GM19395 (cell line): ENCODE results near the gene MRRF.
"Not testable (repeated sequence)": the region's sequence is repeated elsewhere in the genome, so short reads cannot be mapped to it uniquely, and the experiment has no call there.

Experiments used
- ATAC-seq: cut with Tn5 transposase; IDR thresholded peaks from one replicate; pipeline ENCODE4 v1.9.1; 2021; ENCODE audit warnings: mild to moderate bottlenecking, moderate library complexity; ENCODE audit not compliant: unreplicated experiment

Gene MRRF

DNA sequence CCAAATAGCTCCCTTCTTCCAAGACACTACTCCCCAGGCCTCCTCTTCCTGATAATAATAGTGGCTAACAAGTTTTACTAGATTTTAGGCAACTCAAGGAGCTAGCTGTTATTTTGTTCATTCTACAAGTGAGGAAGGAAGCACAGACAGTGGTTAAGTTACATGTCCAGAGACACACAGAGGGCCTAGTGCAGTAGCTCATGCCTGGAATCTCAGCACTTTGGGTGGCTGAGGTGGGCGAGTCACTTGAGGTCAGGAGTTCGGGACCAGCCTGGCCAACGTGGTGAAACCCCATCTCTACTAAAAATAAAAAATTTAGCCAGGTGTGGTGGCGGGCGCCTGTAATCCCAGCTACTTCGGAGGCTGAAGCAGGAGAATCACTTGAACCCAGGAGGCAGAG is 65.8 kb downstream of the MRRF start:
- not testable (repeated sequence) for ATAC-seq

DNA sequence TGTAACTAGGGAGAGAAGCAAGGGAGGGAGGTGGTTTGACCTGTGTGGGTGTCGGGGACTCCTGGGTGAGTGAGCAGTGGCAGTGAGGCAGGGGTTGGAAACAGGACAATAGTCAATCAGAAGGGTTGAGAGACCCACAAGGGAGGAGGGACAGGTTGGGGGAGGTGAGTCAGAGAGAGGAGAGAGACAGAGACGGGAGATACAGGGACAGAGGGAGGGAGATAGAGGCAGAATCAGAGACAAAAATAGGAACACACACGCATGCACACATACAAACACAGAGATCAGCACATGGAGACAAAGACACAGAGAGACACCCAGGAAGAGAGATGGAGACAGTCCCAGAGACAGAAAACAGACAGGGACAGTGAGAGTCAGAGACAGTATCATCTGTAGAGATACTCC is 66.8 kb downstream of the MRRF start:
- ATAC-seq, result no peak

DNA sequence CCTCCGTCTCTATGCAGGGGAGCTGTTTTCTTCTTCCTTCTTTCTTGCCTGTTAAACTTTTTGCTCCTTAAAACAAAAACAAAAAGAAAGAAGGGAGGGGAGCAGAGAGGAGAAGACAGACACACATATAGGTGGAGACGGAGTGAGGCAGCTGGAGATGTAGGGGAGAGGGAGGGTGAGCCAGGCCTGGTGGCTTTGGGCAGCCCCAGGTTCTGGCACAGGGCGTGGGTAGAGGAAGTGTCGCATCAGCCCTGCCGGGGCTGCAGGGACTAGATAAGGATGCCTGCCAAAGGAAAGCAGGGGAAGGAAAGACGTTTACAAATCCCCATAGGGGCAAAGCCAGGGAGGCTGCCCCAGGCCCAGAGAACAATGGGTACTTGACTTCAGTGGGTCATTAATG is 67.4 kb downstream of the MRRF start:
- ATAC-seq, result no peak

DNA sequence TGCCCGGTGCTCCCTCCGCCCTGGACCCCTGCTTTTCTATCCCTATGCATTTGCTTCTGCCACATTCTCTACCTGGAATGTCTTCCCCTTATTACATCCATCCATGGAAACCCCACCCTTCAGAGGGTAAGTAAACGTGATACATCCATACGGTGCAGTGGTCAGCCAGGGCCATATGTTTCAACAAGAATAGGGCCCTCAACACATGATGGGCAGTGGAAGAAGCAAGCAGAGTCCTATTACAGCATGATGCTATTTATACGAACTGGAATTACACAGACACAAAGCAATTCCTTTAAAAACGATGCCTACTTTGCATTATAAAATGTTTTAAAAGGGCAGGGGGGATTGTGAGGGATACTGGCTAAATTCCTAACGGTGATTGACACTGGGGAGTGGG is 68.0 kb downstream of the MRRF start:
- ATAC-seq, result no peak

DNA sequence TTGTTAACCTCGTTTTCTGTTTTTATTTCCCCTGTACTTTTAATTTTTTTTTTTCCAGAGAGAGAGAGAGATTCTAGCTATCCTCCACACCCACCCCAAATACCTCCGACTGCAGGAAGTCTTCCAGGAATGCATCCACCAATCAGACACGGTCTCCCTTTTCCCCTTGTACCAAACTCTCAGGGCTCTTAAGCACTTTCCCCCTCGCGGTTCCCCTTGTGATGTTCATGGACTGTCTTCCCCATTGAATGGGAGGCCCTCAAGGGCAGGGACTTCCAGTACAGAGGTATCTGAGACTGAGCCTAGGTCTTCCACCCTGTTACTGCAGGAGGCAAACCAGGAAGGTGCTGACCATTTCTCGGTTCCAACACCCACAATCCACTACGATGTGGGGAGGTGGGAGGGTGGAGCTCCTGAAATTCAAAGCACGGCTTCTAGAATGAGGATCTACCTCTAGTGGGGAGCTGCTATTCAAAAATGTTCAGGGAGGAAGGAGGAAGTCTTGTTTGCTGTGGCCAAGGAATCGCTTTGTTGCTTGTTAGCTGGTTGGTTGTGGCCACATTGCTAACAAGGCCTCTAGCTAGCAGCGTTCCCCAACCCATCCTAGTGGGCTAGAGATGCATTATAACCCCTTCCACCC is 68.6 kb downstream of the MRRF start:
- ATAC-seq, result no peak

DNA sequence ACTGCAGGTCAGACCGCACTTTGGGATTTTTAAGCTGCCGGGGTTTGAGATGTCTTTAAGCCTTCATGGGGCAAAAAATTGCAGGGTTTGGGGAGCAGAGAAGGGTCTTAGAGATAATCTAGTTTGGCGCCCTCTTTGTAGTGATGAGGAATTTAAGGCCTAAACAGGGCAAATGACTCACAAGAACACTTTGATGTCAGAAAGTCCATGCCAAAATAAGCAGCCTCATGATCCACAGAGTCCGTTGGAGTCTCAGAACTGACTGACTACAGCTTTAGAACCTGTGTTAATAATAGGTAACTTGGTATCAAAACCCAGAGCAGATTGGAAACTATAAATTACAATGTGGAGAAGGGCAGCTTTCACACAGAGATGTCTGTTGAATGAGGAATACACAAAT is 70.2 kb downstream of the MRRF start:
- ATAC-seq, result no peak

DNA sequence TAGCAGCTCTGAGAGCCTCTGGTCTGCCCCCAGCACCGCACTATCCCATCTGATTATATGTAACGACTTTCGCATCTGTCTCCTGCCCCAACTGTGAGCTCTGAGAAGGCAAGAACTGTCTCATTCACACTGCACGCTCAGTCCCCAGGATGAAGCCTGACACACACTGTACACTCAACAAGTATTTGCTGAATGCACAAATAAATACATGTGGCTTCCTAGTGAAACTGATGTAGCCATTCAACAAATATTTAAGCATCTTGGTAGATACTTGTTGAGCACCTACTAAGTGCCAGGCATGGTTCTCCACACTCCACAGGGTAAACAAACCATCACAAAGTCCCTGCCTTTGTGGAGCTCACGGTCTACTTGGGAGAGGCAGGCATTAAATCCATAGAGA is 71.5 kb downstream of the MRRF start:
- no peak for ATAC-seq

DNA sequence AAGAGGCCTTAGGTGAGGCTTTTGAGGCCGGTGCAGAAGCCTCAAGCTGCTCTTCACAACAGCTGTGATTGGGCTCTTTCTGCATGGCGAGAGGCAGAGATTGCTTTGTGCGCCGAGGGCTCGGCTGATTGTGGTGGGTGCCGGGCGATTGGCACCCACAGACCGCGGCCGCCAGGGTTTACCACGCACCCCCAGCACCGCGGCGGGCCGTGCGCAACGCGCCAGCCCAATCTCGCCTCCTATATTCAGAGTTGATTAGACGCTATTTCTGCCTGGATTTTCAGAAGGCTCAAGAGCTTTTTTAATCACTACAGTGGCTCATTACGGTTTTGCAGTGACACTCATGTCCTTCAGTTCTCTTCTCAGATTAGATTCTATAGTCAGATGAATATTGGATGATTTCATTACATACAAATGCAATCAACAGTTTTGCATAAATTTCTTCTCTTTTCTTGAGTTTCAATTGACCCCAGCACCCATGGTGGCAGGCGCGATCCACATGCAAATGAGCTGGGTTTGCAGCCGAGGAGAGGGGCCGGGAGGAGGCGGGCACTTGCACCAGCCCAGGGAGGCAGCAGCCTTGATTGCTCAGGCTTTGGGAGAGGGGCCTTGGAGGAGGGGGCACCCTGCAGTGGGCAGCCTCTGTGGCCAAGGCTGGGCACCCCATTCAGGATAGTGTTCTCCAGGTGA is 72.3 kb downstream of the MRRF start:
- no peak for ATAC-seq

DNA sequence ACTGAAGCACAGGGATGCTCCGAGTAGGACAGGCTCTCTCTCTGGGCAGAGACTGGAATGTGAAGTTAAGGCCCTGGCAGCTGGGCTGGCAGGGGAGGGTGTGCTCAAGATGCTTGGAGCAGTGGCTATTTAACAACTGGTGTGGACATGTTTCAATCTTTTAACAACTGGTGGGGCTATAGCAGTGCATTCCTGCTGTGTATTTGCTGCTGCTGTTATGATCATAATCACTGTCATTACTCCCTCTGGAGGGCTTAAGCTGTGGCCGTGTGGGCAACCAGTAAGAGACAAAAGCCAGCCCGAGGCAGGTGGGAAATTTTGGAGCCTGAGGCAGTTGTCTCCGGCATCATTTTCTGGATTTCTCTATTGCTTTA is 72.9 kb downstream of the MRRF start:
- no peak for ATAC-seq

DNA sequence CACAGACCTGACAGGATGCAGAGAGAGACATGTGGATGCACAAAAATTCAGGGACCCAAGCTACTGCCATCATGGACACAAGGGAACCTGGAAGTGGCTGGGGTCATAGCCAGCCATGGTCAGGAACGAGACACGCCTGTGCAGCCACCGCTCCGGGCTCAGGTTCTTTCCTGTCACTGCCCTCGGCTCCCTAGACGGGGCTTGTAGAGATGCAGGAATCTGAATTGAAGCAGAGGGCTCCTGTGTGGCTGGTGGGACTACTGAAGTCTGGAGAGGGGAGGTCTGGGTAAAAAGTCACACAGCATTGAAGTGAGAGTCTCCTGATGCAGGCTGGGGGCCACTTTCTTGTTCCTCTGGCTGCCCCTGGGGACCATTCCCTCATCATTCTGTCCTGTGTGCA is 73.9 kb downstream of the MRRF start:
- no peak for ATAC-seq

DNA sequence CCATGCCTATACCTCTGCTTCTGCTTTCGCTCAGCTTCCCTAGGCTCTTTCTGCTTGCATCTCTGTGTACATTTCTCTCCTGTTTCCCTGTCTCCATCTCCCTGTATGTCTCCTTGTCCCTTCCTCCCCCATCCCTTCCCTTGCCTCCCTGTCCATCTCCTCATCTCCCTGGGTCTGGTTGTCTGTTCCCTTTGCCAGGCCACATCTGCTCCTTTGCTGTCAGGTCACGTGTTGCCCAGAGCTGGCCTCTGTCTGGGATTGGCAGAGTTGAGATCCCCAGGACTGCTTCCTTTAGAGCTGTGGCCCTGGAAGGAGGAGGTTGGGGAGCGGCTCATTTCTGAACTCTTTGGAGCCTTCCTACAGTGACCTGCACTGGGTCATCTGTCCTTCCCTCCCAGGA is 74.3 kb downstream of the MRRF start:
- ATAC-seq, result no peak

DNA sequence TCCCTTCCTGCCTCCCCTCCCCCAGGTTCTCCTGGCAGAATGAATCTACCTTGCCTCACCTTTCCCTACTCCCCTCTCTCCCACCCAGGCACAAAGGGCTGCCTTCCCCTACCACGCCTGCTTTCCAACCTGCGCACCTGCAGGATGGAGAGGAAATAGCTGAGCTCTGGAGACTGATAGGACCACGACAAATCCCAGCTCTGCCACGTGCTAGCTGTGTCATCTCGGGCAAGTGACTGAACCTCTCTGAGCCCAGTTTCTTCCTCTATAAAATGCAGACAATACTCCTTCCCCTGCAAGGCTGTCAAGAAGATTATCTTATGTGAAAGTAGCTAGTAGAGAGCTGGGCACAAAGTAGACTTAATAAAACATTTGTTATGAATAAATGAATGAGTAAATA is 74.9 kb downstream of the MRRF start:
- no peak for ATAC-seq

DNA sequence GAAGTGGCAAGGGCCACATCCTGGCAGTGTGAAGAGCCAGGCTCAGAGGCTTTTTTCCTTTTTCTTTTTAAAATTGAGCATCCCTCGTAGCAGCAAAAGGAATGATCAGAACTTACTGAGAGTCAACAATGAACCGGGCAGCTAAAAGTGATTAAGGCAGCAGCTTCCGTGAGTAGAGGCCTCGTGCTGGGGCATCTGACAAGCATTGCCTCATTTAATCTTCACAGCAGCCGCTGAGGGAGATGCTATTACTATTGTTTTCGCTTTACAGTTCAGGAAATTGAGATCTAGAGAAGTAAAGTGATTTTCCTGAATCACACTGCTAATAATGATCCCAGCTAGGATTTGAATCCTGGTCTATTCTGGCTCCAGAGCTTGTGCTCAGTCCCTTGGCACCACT is 75.5 kb downstream of the MRRF start:
- ATAC-seq, result no peak

DNA sequence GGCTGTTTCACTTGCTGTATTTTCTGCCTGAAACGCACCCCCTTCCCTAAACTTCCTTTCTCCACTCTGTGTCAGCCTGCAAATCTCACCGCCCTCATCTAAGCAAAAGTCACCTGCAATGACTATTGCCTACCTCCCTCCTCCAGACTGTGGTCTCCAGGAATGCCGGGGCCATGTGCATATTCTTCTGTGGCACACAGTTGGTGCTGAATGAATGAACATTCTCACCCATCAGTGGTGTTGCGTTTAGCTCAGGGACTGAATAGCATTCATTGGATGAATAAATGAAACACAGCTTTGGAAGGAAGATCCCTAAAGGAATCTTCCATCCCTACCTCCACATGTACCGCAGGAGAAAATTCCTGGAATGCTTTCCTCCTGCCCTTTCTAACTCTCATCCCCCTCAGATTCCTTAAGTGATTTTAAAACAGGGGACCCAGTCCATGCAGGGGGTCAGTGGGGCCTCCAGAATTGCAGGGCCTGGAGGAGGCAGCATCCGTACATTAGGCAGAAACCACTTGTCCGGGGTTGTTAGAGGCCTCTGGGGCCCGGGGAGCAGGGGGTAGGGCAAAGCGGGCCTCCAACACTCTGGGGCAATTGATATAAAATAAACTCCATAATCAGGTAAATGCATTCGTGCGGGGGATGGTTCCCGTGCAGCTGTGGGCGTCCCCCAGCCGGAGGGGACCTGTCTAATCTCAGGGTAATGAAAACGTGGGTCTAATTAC is 77.8 kb downstream of the MRRF start:
- no peak for ATAC-seq

DNA sequence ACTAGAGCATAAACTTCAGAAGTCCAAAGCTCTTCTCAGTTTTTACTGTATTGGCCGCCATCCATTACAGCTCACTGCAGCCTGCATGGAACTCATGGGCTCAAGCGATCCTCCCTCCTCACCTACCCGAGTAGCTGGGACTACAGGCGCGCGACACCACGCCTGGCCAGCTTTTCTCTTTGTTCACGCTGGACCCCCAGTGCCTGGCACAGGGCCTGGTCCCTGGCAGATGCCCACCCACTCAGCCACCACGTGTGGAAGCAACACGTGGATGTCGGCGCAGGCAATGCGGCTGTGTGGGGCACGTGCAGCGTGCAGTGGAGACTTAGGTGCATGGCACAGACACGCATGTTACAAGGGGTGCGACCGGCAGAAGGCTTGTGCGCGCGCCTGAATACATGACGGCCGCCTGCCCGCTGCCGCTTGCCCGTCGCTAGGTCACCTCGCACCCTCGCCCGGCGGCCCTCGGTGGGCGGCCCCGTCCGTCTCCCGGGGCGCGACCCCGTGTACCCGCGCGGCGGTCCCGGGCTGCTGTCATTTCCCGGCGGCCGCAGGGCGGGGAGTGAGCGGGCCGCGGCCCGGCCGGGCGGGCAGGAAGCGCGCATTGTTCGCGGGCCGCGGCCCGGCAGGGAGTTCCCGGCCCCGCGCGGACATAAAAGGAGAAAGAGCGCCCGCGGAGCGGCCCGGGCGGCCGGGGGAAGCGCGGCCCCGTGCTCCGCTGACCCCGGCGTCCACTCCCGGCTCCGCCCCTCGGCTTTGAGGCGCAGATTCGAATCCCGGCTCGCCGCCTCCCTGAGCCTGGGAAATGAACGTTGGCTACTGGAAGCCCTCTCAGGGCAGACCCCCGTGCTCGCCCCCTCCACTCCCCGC is 82.0 kb downstream of the MRRF start:
- no peak for ATAC-seq

DNA sequence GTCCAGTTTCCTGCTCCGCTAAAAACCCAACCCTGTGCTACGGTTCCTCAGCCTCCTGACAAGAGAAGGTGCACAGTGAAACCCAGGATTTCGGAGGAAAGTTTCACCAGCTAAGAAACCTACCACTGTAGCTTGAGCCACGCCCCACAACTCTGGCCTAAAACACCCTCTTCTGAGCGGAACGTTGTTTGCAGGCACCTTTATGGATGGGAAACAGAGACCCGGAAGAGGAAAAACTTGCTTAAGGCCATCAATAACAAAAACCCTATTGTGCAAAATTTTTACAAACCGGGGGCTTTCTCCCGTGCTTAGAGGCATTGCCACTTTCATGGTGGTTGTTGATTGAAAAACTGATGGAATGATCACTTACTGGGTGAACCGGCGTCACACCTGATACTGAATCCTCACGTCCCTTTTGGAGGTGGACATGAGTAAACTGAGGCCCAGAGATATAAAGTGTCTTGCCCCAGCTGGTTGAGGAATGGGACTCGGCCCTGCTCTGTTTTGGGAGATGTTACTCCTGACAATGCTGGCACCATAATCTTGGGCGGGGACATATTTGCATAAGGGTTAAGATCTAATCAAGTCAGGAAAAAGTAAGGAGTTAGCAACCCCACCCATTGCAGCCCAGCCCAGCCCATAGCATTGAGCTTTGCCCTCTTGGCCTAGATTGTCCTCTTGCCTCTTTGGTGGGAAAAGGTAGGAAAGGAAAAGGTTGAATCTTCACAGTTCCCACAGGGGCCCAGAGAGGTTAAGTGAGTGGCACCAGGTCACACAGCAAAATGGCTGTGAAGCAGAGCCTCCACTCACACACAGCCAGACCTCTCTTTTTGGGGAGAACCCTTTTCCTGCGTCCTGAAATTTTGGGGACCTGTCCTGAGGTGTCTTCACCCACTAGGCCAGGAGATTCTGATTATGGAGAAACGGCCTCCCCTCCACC is 82.9 kb downstream of the MRRF start:
- ATAC-seq, result no peak

DNA sequence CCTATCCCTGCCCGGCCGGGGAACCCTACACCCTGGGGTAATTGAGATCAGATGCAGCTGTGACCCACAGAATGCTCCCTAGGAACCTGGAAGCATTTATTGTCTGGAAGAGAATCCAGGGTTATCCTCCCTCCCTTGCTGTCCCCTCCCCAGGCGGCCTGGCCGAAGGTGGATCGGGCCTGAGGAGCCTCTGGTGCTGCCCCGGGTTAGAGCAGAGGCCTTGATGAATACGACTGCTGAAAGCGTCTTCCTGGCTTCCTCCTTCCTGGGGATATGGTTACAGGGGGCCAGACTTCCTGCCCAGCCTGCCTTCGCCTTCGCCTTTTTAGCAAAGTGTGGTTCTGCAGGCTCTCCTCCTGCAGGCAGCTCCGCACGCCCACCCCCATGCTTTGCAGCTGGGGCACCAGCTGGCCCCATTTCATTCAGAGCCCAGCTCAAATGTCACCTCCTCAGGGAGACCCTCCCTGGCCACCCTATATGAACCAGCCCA is 83.7 kb downstream of the MRRF start:
- ATAC-seq, result no peak

DNA sequence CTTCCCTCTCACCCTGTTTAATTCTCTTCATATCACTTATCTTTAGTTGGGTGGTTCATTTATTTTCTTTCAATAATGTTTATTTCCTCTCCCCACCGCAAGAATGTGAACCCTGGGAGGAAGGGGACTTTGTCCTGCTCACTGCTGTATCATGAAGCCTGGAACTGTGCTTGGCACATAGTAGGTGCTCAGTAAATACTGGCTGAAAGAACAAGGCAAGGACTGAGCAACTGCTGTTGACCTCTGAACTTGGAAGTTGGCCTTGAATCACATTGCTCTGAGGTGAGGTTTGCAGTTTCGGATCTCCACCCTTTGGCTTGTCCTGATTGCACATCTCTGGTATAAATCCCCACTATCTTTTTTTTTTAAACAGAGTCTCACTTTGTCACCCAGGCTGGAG is 84.1 kb downstream of the MRRF start:
- no peak for ATAC-seq

DNA sequence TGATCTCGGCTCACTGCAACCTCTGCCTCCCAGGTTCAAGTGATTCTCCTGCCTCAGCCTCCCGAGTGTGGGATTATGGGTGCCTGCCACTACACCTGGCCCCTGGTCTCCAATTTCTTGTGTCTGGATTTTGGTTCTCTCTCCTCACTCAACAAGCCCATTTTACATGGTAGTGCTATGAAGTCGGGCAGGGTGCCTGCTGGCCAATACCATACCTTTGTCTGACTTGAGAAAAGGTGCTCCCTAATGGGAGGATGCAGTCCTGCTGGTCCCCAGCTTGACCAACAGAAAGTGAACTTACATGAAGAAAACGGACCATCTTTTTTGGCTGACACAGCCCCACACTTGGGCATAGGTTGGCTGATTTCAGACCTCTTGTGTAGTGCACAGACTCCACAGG is 84.5 kb downstream of the MRRF start:
- no peak for ATAC-seq
